Cortex of kidney (tissue), 1 donor: Measurements from ENCODE around the gene GRPR.
"Not testable (repeated sequence)": the region's sequence is repeated elsewhere in the genome, so short reads cannot be mapped to it uniquely, and the experiment has no call there.

ENCODE experiments used
- DNase-seq: peaks from one replicate; lab custom pipeline; 2025; lab: John Stamatoyannopoulos, UW

Gene GRPR

DNA sequence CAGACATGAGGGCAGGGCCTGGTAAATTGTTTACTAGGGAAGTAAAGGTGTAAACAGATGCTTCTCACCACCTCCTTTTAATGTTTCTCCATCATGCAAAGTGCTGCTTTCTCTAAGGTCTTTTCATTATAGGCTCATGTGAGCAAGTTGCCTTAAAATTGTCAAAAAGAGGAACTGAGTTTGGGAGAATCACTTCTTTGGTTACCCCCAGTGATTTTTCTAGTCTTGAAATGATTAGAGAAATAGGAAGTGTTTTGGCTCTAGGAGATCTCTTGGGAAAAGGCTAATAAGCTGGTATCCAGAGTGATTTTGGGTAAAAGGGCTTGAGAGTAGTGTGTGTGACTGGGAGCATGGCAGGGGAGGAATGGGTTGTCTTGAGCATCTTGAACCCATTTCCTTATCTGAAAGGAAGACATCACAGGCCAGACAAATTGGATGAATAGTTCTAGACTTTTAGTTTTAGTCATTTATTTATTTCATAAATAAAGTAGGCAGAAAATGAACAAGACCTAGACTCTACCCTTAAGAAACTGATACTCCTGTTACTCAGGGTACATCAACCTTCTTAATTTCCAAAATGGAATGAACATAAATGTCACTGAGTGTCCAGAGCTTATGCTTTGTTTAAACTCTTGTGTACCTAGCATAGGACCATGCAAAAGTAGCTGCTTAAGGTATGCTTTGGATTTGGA, 14.2 kb downstream of the GRPR start:
- no peak for DNase-seq

DNA sequence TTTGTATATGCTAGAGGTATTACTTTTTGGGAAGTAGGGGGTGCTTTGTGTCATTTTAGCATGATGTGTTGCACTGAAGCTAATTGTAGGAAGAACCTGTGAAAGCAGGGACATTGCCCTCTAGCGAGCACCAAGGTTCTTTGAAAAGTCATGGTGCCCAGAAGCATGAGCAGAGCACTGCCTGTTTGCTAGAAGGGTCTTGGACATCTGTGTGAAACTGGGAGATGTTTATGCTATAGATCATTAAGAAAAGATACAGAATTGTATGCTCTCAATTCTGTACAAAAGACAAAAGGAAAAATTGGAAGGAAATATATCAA, 14.7 kb downstream of the GRPR start:
- no peak for DNase-seq

DNA sequence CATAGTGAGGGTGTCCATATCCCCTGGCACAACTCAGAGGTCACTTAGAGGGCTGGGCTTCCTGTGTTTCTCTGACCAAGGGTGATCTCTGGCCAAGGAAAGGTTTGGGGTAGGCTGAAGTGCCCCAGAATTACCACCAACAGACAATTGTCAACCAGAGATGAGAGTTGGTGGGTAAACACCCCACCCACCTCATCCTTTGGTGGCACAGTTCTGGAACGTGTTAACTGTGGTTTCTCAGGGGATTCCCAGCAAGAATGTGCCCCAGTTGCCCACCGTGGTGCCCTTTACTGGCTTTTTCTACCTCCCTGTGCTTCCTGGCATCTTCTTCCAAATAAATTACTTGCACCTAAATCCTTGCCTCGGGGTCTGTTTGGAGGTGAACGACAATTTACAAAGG, 17.1 kb downstream of the GRPR start:
- DNase-seq, result no peak

DNA sequence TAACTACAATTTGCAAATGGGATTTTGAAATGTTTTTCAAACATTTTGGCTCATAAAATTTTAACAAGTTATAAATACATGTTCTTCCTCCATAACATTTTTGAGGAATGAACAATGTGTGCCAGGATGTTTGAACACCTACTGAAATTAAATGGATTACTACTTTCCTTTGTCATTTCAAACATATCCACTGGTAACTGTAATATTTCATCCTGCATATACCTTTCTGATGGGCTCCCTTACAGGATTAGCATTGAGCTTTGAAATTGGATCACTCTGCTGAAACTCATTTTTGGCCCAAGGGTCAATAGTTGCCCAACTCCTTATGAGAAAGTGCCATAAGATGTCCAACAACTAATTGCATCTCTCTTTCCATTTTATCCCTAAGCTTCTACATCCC, 17.6 kb downstream of the GRPR start:
- DNase-seq, result no peak

DNA sequence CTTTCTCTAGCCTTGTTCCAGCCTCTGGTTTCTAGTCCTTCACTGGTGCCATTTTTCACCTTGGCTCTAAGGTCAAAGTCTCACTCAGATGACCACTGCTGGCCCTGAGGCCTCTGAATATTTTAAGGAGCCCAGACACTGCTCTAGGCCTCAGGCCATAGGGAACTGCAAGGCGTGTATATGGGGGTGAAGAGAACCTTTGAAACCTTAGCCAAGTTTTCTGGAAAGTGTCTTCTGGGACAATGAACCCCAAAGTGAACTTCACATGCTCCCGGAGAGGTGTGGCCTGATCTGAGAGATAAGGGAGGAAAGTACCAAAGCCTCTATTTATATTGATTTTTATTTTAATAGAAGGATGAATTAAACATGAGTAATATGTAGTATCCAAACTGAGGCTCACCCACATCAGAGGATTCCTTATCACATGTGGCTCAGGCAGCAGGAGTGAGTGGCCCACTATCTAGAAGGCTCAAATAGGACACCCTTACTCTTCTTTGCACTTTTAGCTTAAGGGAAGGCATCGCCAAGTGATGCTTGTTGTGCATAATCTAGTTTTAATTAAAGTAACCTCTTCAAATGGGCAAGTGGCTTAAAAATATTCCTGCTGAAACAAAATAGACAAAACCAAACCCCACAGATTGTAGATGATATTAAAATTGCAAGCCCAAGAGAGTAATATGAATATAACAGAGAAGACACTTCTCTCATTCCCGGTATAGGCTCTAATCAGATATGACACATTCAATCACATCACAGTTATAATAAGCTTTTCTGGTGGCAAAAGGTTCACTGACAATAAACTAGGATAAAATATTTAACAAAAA, 18.3 kb downstream of the GRPR start:
- no peak for DNase-seq

DNA sequence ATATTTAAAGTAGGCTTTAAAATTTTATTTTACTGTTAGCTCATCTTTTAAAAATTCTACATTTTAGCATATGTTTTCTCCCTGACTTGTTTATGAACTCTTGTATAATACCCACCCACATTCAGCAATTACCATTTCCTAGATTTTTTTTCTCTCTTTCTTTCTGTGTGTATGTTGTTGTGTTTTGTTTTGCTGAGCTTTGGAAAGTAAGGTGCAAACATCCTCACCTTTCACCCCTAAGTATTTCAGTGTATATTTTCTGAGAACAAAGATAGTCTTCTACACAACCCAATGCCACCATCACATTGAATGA, 18.8 kb downstream of the GRPR start:
- DNase-seq, result no peak

DNA sequence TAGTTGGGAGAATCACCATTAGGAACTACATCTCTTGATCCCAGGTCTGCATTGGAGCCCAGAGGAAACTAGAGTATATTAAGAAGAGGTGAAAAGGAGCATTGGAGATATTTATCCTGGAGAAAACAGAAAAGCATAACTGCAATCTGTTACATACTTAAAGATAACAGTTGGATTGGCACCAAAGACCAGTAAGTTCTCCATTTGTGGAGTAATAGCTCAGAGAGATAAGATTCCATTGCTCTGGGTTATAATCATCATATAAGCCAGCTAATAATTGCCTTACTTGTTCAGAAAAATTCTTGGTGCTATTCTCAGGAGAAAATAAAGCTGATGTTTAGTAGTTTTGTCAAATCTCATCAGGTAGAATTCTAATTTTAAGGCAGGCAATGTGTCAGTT, 20.6 kb downstream of the GRPR start:
- DNase-seq, result no peak

DNA sequence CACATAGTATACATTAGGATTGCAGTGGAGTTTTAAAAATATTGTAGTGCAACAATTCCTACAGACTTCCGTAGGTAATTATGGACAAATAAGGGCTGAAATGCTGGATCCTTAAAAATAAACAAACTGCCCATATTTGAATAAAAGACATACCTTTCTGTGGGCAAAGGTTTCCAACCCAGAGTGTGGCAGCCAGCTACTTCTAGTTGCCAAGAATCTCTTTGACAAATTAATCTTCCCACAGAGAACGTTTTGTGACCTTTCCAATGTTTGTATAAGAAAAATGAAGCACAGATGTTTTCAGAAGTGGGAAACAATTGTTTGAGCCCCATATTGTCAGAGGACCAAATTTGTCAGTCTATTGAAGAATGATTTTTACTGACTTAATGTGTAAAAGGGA, 21.1 kb downstream of the GRPR start:
- no peak for DNase-seq

DNA sequence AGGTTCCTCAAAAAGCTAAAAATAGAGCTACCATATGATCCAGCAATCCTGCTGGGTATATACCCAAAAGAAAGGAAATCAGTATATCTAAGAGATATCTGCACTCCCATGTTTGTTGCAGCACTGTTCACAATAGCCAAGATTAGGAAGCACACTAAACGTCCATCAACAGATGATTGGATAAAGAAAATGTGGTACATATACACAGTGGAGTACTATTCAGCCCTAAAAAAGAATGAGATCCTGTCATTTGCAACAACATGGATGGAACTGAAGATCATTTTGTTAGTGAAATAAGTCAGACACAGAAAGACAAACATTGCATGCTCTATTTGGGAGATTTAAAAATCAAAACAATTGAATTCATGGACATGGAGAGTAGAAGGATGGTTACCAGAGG, 21.7 kb downstream of the GRPR start:
- DNase-seq, result not testable (repeated sequence)

DNA sequence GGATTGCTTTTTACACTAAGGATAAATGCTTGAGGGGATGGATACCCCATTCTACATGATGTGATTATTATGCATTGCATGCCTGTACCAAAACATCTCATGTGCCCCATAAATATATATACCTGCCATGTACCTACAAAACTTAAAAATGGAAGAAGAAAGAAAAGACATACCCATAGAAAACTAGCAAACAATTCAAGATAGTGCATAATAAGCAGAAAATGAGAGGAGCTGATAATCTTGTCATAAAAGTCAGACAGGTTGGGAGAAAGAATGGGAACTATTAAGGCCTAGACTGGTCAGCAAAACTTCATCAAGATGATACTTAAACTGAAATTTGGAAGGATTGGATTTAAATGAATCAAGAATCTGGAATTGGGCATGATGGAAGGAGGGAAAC, 22.3 kb downstream of the GRPR start:
- no peak for DNase-seq

DNA sequence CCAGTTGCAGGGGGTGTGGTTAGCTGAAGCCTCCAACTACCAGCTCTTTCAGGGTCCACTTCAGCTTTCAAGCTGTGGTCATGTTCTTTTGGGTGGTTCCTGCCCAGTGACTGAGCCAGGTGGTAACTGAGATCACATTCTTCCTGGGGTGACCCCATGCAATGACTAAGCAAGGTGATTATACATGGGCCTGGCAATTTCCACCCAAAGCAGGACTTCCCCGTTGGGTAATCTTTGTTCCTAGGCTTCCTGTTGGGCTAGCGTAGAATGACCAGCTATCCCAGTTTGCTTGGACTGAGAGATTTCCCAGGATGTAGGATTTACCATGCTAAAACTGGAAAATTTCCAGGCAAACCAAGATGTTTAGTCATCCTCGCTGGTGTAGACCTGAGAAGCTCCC, 25.5 kb downstream of the GRPR start:
- DNase-seq, result no peak

DNA sequence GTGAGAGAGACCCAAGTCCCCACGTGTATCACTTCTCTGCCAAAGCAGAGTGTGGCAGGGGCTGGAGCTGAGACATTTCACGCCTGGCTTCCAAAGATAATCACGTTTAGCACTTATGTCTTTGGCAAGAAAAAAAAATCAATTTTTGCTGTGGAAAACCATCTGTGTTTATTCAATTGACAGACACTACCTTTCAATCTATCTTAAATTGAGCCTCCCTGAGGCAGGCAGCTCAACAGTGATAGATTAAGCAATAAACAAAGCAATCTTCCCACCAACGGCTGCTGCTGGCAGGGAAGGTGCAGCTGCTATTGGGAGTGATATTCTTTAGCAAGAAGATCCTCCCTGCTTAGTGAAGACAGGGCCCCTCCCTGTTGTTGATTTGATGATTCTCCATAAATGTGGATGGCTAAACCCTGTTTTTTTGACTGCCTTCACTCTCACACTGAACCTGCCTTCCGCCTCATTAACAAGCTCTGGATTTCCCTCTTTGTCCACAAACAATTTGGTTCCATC, 32.3 kb downstream of the GRPR start:
- DNase-seq, result no peak

DNA sequence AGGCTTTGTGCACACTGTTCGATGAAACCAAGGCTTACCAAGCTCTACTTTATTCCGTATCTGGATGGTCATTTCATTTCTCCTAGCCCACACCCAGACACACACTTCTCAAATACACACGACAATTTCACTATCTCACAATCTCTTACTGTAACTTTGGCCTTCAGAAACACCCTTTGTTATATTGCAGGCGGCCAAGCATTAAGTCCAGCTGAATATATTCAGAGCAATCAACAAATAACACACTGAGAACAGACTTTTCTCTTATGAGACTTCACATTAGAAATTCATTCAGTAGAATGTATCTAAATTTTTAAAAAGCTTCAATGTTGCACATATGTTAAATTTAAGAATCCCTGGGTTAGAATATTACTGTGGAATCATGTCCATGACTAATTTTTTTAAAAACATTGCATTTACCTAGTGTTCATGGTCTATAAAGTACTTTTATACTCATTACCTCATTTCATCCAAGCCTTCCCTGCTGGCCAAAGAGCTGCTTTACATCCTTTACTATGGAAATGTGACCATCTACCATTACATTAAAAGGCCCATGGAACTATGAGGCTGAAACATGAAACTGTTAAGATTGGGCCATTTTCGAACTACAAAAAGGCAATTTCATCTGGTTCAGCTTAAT, 33.4 kb downstream of the GRPR start:
- no peak for DNase-seq

DNA sequence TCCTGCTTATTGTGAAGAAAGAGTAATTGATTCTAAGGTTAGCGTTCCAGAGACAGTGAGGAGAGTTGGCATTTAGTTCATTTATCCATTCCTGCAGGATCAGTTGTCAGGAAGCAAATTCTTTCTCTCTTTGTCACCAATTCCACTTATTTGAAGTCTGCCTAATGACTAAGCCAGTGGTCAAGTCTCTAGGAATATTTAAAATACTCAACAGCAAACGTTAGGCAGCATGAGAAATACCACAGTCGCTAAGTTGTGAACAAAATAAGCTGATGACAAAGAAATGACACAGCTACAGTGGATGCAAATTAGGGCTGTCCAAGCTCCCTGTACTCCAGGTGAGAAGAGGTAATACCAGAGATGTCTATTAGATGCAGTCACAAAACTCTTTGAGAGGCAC, 37.4 kb downstream of the GRPR start:
- no peak for DNase-seq

DNA sequence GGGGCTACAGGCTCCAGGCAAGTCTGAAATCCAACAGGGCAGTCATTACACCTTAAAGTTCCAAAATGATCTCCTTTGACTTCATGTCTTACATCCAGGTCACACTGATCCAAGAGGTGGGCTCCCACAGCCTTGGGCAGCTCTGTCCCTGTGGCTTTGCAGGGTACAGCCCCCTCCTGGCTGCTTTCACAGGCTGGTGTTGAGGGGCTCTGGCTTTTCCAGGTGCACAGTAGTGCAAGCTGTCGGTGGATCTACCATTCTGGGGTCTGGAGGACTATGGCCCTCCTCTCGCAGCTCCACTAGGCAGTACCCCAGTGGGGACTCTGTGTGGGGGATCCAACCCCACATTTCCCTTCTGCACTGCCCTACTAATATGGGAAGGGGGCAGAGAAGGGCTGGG, 37.8 kb downstream of the GRPR start:
- DNase-seq, result not testable (repeated sequence)

DNA sequence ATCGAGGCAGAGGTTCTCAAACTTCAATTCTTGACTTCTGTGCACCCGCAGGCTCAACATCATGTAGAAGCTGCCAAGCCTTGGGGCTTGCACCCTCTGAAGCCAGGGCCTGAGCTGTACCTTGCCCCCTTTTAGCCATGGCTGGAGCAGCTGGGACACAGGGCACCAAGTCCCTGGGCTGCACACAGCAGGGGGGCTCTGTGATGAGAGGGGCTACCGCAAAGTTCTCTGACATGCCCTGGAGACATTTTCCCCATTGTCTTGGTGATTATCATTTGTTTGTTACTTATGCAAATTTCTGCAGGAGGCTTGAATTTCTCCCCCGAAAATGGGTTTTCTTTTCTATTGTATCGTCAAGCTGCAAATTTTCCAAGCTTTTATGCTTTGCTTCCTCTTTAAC, 39.0 kb downstream of the GRPR start:
- no peak for DNase-seq

DNA sequence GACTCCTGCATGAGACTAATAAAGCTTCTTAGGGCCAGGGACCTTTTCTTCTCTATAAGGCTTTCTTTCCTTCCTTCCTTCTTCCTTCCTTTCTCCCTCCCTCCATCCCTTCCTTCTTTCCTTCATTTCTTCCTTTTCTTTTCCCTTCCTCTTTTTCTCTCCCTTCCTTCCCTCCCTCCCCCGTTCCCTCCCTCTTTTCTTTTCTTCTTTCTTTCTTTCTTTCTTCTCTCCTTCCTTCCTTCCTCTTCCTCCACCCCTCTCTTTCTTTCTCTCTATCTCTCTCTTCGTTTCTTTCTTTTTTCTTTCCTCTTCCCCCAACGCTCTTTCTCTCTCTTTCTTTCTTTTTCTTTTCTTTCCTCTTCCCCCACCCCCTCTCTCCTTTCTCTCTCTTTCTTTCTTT, 41.4 kb downstream of the GRPR start:
- no peak for DNase-seq

DNA sequence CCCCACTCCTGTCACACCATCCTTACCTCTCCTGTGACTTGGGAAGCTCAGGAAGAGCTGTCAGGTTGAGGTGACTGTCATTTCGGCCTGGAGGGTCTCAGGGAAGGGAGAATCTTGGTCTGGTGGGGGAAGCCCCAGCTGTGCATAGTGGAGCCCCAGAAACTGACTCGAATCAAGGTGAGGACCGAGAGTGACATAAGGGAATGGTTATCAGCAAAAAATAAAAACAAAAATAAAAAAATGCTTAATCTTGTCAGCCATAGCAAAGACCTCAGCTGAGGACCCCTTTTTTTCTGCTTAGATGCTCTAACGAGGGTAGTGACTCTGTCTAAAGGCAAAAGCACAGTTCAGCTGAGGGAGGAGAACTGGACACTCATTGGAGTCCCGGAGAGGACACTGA, 43.8 kb downstream of the GRPR start, which contains the start of gene MAGEB17:
Gene MAGEB17, plus strand, starts transcription at position 301 of the 400 bp plus-strand sequence. CDS start 2,902 bp downstream, outside the sequence.
- no peak for DNase-seq

DNA sequence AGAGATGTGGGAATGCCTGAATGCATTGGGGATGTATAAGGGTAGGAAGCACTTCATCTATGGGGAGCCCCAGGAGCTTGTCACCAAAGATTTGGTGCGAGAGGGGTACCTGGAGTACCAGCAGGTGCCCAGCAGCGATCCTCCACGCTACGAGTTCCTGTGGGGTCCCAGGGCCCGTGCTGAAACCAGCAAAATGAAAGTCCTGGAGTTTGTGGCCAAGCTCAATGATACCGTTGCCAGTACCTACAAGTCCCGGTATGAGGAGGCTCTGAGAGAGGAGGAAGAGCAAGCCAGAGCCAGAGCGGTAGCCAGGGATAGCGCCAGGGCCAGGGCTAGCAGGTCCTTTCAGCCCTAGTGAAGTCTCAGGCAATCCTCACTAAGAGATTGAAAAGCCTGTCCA, 47.7 kb downstream of the GRPR start:
- no peak for DNase-seq

DNA sequence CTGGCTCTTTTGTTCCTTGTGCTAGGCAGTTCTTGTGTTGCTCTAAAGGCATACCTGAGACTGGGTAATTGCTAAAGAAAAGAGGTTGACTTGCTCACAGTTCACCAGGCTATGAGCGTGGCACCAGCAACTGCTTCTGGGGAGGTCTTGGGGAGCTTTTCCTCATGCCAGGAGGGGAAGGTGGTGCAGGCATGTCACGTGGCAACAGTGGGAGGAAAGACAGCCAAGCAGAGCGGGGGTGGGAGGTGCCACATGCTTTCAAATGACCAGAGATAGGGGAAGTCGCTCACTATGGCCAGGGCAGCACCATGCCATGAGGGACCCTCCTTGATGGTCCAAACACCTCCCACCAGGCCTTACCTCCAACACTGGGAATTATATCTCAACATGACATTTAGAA, 48.6 kb downstream of the GRPR start:
- DNase-seq, result no peak

DNA sequence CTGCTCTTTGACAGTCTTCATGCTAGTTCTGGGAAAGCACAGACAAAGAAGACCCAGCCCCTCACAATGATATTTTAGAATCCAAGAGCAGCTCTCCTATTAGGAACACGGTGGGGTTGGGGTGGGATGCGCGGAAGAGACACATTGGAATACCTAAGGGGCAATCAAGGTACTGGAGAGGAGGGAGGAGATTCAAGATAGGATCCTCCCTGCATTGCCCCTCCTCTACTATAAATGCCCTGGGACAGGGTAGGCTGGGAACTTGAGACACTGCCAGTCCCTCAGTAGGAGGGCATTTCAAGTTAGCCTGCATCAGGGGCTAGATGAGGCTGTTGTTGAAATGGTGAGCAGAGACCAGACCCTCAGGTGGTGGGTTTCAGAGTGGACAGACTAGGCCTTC, 49.0 kb downstream of the GRPR start:
- no peak for DNase-seq

DNA sequence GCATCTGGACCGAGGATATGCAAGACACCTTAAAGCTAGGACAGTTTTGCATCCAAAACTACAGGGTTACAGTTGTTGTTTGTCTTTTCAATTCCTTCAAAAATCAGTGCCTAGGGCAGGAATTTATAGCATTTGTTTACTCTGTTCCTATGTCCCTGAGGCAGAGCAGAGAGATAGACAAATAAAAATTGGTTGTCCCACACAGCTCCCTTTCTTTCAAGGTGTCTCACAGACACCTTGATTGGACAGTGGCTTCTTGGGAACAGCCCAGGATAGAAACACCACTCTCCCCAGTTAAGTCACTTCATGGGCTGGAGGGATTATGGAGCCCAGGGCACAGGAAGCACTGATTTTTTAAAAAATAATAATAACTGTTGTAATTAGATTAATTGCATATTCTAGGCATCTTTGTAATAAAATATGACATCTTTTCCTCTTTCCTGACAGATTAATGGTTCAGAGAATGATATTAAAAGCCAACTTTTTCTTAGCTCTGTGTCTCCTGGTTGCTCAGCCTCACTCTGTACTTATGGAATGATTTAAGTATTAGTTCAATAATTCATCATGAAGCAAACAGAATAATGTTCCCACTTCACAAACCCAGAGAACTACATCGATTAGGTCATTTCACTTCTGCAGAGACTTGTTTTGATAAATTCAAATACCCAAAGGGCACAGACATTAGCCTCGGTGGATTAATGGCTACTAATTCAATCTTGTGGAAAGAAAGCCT, 52.1 kb downstream of the GRPR start:
- DNase-seq, result no peak

DNA sequence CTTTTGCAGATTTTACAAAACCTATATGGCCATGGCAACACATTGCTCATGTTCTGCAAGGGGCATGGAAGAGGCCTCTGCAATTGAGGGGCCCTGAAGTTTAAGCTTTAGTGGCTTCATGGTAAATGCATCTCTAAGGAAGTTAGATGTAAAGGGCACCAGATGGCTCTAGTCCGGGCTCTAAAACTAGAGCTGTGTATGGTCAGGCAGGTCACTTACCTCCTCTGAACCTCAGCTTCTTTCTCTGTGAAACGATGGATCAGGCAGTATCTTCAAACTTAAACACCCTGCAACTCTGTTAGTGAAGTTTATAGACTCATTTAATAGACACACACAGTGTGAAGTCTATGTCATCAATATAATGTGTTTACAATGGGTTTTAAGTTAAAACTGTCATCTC, 53.9 kb downstream of the GRPR start:
- no peak for DNase-seq
